ENCODE measurements around the gene RBMS2.
A peak's percentile ranks its signal among the peaks of the same experiment; 100 is the strongest.

The RBMS2 gene

DNA sequence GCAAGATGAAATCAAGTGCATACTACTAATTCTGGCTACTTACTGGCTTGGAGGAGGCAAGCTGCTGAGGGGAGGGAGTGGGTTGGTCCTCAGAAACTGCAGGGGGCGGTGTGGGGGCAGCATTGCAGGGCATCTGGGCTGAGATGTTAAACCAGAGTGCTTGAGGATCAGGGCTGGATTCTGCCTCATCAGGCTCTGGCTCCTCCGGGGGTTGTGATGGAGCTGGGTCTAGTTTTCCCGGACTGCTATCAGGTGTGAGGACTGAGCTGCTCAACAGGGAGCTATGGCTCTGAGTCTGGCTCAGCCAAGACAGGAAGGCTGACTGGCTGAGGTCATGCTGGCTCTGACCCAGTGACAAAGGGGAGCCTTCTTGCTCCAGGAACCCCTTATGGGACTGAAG is 79.9 kb downstream of the RBMS2 start:
- DNase-seq (ENCODE audit: low spot score in 2 of 2): peak in 1 of 2 experiments; percentile 41
- in situ Hi-C loops (cut with MboI; ENCODE audit: low sequenced_read_pairs): loop anchor here (25.0 kb wide), 1 partner anchor 314 kb away; no protein-coding TSS in a partner anchor
- H3K4me1 ChIP-seq: no peaks in the 10 kb centered on the region
- H3K4me3 ChIP-seq: no peak overlapping the region
- H3K36me3 ChIP-seq (replicated peaks): peaks cover 91% of the 10 kb centered on the region
- H3K27me3 ChIP-seq (ENCODE audit: low read depth): no peaks in the 10 kb centered on the region
- no peaks in the 10 kb centered on the region for H3K9me3 ChIP-seq

DNA sequence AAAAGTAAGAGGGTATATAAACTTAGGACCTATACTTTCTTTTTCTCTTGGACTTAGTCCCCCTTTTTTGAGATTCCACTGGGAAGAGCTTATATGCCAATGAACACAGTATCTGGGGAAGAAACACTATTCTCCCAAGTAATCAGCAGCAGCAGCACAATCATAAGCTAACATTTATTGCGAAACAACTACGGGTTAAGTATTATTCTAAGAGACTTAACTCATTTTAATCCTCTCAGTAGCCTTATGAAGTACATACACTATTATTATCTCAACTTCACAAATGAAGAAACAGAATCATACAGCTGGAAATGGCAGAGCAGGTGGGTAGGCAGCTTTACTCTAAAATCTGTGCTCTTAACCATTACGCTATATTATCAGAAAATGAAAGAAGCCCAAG is 80.6 kb downstream of the RBMS2 start:
- Histone ChIP-seq H3K27me3 (ENCODE audit: low read depth) (no peaks in the 10 kb centered on the region), H3K4me1 (no peaks in the 10 kb centered on the region), H3K36me3 (replicated peaks) (peaks cover 91% of the 10 kb centered on the region), H3K9me3 (no peaks in the 10 kb centered on the region), H3K4me3 (no peak overlapping the region)
- in situ Hi-C loops (cut with MboI; ENCODE audit: low sequenced_read_pairs): loop anchor here (25.0 kb wide), 1 partner anchor 315 kb away; no protein-coding TSS in a partner anchor
- no peak for DNase-seq (ENCODE audit: low spot score in 2 of 2)

DNA sequence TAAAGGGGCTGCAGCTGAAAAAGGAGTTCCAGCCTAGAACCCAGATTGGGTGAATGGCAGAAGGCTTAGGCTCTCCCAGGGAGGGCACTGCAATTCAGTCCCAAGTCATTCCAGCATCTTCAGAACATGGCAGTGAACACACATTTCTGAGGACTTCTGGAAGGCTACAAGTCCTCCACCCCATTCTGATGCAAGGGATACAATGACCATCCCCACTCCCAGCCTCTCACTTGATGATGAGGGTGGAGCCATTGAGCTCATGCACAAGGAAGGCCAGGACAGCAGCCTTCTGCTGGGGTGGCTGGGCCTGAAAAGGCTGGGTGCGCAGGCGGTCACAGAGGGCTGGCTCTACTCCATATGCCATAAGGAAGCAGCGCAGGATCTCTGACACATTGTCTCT is 82.7 kb downstream of the RBMS2 start:
- H3K27me3 ChIP-seq (ENCODE audit: low read depth): no peaks in the 10 kb centered on the region
- no peaks in the 10 kb centered on the region for H3K4me1 ChIP-seq
- peaks cover 86% of the 10 kb centered on the region for H3K36me3 ChIP-seq (replicated peaks)
- H3K9me3 ChIP-seq: no peaks in the 10 kb centered on the region
- DNase-seq (ENCODE audit: low spot score in 2 of 2): no peak
- in situ Hi-C loops (cut with MboI; ENCODE audit: low sequenced_read_pairs): loop anchor here (25.0 kb wide), 1 partner anchor 317 kb away; no protein-coding TSS in a partner anchor
- no peak overlapping the region for H3K4me3 ChIP-seq

GRCh38 chr12:56614627-56615026 is 93.0 kb downstream of the RBMS2 start:
- DNase-seq (ENCODE audit: low spot score in 2 of 2): no peak
- Histone ChIP-seq H3K27me3 (ENCODE audit: low read depth) (no peaks in the 10 kb centered on the region), H3K36me3 (replicated peaks) (peaks cover 88% of the 10 kb centered on the region), H3K4me1 (no peaks in the 10 kb centered on the region), H3K4me3 (no peak overlapping the region), H3K9me3 (no peaks in the 10 kb centered on the region)
- in situ Hi-C loops (cut with MboI; ENCODE audit: low sequenced_read_pairs): loop anchor here (25.0 kb wide), 1 partner anchor 327 kb away; no protein-coding TSS in a partner anchor

- in situ Hi-C loops (cut with MboI; ENCODE audit: low sequenced_read_pairs): loop anchor here (25.0 kb wide), 1 partner anchor 329 kb away; no protein-coding TSS in a partner anchor
- no peak for DNase-seq (ENCODE audit: low spot score in 2 of 2)
- Histone ChIP-seq H3K27me3 (ENCODE audit: low read depth) (no peaks in the 10 kb centered on the region), H3K4me1 (no peaks in the 10 kb centered on the region), H3K4me3 (no peak overlapping the region), H3K36me3 (replicated peaks) (peaks cover 86% of the 10 kb centered on the region), H3K9me3 (no peaks in the 10 kb centered on the region)
These were observed 94.6 kb downstream of the RBMS2 start for GRCh38 chr12:56616244-56616643.

GRCh38 chr12:56616925-56617324 is 95.3 kb downstream of the RBMS2 start:
- Histone ChIP-seq H3K4me3 (no peak overlapping the region), H3K36me3 (replicated peaks) (peaks cover 84% of the 10 kb centered on the region), H3K4me1 (no peaks in the 10 kb centered on the region), H3K9me3 (no peaks in the 10 kb centered on the region), H3K27me3 (ENCODE audit: low read depth) (no peaks in the 10 kb centered on the region)
- in situ Hi-C loops (cut with MboI; ENCODE audit: low sequenced_read_pairs): loop anchor here (25.0 kb wide), 1 partner anchor 330 kb away; no protein-coding TSS in a partner anchor
- DNase-seq (ENCODE audit: low spot score in 2 of 2): no peak

DNA sequence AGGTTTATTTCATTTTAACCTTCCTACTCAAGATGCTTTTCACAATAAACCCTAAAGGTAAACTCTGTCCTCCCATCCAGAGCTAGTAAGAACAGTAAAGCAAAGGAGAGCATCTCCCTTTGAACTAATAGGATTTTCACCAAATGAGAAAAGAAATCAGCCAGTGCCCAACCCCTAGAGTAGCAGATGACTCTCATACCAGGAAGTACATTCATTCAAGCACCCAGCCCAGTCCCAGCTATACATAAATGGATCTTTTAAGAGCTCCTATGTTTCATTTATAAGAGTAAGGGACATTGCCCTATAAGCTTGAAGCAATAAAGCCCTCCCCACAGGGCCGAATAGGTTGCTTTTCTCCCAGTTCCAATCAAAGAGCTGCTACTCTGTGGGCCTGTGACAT is 100.9 kb downstream of the RBMS2 start:
- in situ Hi-C loops (cut with MboI; ENCODE audit: low sequenced_read_pairs): loop anchor here (25.0 kb wide), 1 partner anchor 335 kb away; no protein-coding TSS in a partner anchor
- H3K36me3 ChIP-seq (replicated peaks): peaks cover 40% of the 10 kb centered on the region
- no peak overlapping the region for H3K4me3 ChIP-seq

DNA sequence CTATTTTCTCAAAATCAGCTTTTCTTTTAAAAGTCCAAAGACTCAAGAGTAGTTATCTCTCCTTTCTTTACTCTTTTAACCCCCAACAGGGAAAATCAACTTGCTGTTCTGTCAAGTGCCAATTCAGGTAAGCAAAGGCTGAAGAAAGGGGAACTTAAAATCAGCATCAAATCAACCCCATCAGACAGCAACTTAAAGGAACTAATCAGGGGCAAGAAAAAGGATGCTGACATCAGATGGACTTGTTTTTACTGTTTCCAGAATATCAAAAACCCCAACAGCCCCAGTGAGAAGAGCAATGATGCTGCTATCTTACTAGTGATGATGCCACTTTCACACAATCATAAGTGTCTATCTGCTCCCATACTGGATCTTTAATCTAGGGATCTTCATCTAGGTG is 105.1 kb downstream of the RBMS2 start:
- H3K27me3 ChIP-seq (ENCODE audit: low read depth): no peaks in the 10 kb centered on the region
- peaks cover 14% of the 10 kb centered on the region for H3K36me3 ChIP-seq (replicated peaks)

More for the DNA sequence above, 100.9 kb downstream of the RBMS2 start:
- no peaks in the 10 kb centered on the region for H3K4me1 ChIP-seq
- H3K9me3 ChIP-seq: no peaks in the 10 kb centered on the region
- no peaks in the 10 kb centered on the region for H3K27me3 ChIP-seq (ENCODE audit: low read depth)
- DNase-seq (ENCODE audit: low spot score in 2 of 2): no peak

DNA sequence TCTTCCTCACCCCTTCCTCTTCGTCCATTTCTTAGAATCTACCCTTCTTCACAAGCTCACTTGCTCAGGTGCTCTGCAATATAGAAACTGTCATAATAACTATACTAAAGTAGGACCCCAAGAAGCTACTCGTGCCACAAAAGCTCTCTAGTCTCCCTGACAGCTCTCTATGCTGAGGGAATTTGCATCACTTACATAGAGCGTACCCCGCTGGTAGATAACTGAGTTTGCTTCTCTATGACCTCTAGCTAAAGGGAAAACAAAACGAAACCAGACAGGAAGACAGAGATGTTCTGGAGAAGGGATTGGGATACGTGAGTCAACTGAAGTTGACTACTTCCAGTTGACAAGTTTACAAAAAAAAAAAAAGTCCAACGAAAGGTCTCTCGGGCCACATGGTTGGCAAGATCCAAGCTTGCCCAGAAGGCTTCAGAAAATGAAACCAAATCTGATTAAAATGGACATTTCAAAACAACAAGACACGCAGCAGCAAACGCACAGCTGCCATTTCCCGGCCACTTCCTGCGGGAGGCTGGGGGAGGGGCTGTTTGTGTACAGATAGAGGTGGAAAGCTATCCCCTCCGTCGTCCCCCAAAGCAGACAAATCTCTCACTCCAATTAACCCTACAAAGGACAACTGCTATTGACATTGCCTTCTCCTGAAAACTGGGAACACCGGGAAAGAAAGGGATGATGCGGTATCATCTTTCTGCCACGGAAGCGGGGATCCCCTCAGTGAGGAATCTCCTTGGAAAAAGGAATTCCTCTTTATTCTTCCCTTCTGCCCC is 107.2 kb downstream of the RBMS2 start:
- peaks cover 24% of the 10 kb centered on the region for H3K4me1 ChIP-seq
- H3K36me3 ChIP-seq (replicated peaks): peaks cover 6% of the 10 kb centered on the region
- no peaks in the 10 kb centered on the region for H3K27me3 ChIP-seq (ENCODE audit: low read depth)
- peak in 1 of 2 experiments; percentile 72 for DNase-seq (ENCODE audit: low spot score in 2 of 2)
- no peaks in the 10 kb centered on the region for H3K9me3 ChIP-seq
- peak overlapping the region; percentile 95 for H3K4me3 ChIP-seq
- in situ Hi-C loops (cut with MboI; ENCODE audit: low sequenced_read_pairs): no loop called here

More for the DNA sequence above, 105.1 kb downstream of the RBMS2 start:
- no peaks in the 10 kb centered on the region for H3K9me3 ChIP-seq
- DNase-seq (ENCODE audit: low spot score in 2 of 2): no peak
- H3K4me1 ChIP-seq: peaks cover 7% of the 10 kb centered on the region
- no peak overlapping the region for H3K4me3 ChIP-seq
- in situ Hi-C loops (cut with MboI; ENCODE audit: low sequenced_read_pairs): no loop called here

DNA sequence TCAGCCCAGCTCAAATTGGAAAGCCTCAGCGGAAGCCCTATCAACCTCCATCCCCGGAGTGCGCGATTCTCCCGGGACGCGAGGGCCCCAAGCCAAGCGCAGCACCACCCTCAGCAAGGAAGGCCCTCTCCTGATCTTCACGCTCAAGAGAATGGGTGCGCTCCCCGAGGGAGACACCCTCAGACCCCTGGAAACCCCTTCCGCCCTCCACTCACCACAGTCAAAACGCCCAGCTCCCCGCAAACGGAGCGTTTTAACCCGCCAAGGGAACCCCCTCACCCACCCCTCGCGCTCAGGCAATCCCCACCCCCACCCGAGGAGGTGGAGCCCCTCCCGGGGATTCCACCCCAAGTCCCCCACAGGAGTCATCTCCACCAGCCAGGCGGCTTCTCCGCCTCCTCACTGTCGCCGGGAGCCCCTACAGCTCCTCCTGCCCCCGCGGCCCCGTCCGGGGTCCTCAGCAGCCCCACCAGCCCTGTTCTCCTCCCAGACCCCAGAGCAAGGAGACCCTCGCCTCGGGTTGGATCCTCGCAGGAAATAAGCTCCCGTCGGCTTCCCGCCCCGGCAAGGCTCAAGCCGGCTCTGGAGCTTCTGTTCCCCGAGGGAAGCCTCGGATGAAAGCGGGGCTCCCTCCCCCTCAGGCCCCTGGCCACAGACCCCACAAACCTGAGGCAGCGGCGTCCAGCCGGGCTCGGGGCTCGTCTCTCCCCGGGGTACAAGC is 108.0 kb downstream of the RBMS2 start:
- H3K4me3 ChIP-seq: peak overlapping the region; percentile 95
- H3K9me3 ChIP-seq: no peaks in the 10 kb centered on the region
- DNase-seq (ENCODE audit: low spot score in 2 of 2): peak in 1 of 2 experiments; percentile 33
- no peaks in the 10 kb centered on the region for H3K27me3 ChIP-seq (ENCODE audit: low read depth)
- peaks cover 6% of the 10 kb centered on the region for H3K36me3 ChIP-seq (replicated peaks)
- peaks cover 26% of the 10 kb centered on the region for H3K4me1 ChIP-seq
- in situ Hi-C loops (cut with MboI; ENCODE audit: low sequenced_read_pairs): no loop called here

- DNase-seq (ENCODE audit: low spot score in 2 of 2): peak; percentile 80 to 91
These were observed 108.6 kb downstream of the RBMS2 start, which contains the start of gene BAZ2A for GRCh38 chr12:56630180-56630632. Gene BAZ2A, minus strand, starts transcription at chr12:56630326. Its CDS starts 12,796 bp downstream, at chr12:56617530.

GRCh38 chr12:56631790-56632700 is 110.4 kb downstream of the RBMS2 start:
- in situ Hi-C loops (cut with MboI; ENCODE audit: low sequenced_read_pairs): no loop called here
- Histone ChIP-seq H3K36me3 (replicated peaks) (0 out of 2 replicates have a peak, but pooled peaks cover 3% of the 10 kb centered on the region), H3K4me1 (peaks cover 29% of the 10 kb centered on the region), H3K4me3 (no peak overlapping the region), H3K27me3 (ENCODE audit: low read depth) (no peaks in the 10 kb centered on the region), H3K9me3 (no peaks in the 10 kb centered on the region)
- DNase-seq (ENCODE audit: low spot score in 2 of 2): peak; percentile 56 to 83

More at GRCh38 chr12:56630180-56630632, 108.6 kb downstream of the RBMS2 start, which contains the start of gene BAZ2A:
- in situ Hi-C loops (cut with MboI; ENCODE audit: low sequenced_read_pairs): no loop called here
- no peaks in the 10 kb centered on the region for H3K9me3 ChIP-seq
- no peaks in the 10 kb centered on the region for H3K27me3 ChIP-seq (ENCODE audit: low read depth)
- H3K4me3 ChIP-seq: peak within 1 kb of the TSS; percentile 95
- H3K36me3 ChIP-seq (replicated peaks): peaks cover 6% of the 10 kb centered on the region
- H3K4me1 ChIP-seq: peaks cover 26% of the 10 kb centered on the region
